Stimulated activated naive CD8-positive, alpha-beta T cell treated with anti-CD3 and anti-CD28 coated beads, Interleukin-15, Interleukin-2, amounts not matched to agents 100 ng/mL and 50 ng/mL, for 24 hours (primary cell): ENCODE data around the gene TEDC2.
A peak's percentile ranks its signal among the peaks of the same experiment; 100 is the strongest.

Source experiments
- H3K27ac Mint-ChIP-seq: one replicate; pipeline ENCODE4 v1.8.0; 2021; ENCODE audit warnings: mild to moderate bottlenecking, mixed read lengths
- H3K27me3 Mint-ChIP-seq: one replicate; pipeline ENCODE4 v1.8.0; 2021; ENCODE audit warnings: mixed read lengths
- H3K36me3 Mint-ChIP-seq: one replicate; pipeline ENCODE4 v1.8.0; 2021; ENCODE audit warnings: low read depth, mixed read lengths
- H3K4me1 Mint-ChIP-seq: one replicate; pipeline ENCODE4 v1.8.0; 2021; ENCODE audit warnings: low read depth, mixed read lengths
- H3K4me3 Mint-ChIP-seq: one replicate; pipeline ENCODE4 v1.8.0; 2021; ENCODE audit warnings: mild to moderate bottlenecking, mixed read lengths
- H3K9me3 Mint-ChIP-seq: one replicate; pipeline ENCODE4 v1.8.0; 2021; ENCODE audit warnings: mixed read lengths

The TEDC2 gene

GRCh38 chr16:2512735-2513404 is 53.0 kb downstream of the TEDC2 start:
- peaks cover 4% of the 10 kb centered on the region for H3K36me3 Mint-ChIP-seq
- peak overlapping the region; percentile 86 for H3K4me3 Mint-ChIP-seq
- no peaks in the 10 kb centered on the region for H3K9me3 Mint-ChIP-seq
- no peaks in the 10 kb centered on the region for H3K27me3 Mint-ChIP-seq
- peak overlapping the region; percentile 71 for H3K27ac Mint-ChIP-seq
- H3K4me1 Mint-ChIP-seq, result peaks cover 58% of the 10 kb centered on the region

- Mint-ChIP-seq H3K27ac (peak within 1 kb of the TSS; percentile 90), H3K4me1 (peaks cover 56% of the 10 kb centered on the region), H3K36me3 (peaks cover 4% of the 10 kb centered on the region), H3K27me3 (no peaks in the 10 kb centered on the region), H3K4me3 (peak within 1 kb of the TSS; percentile 93), H3K9me3 (no peaks in the 10 kb centered on the region)
Measured at GRCh38 chr16:2513405-2514332, 53.8 kb downstream of the TEDC2 start, which contains the start of gene ATP6V0C. ATP6V0C (plus strand) TSS chr16:2513952; CDS start chr16:2514104, 152 bp downstream.
